ENCODE results near the gene HDAC8. TPM values are rescaled to one million over a fixed set of nuclear protein-coding genes. Genes with fewer than 3 reads are reported as not detected.

The HDAC8 gene
- total and polyA plus RNA-seq, 8 donors, result 8.5 to 21.6 (median 14.6) TPM

- intact Hi-C loops (cut with DNase I), result no loop called here
- no peak overlapping the region for H3K27ac ChIP-seq
- no peaks in the 10 kb centered on the region for H3K36me3 ChIP-seq
- FAIRE-seq, result no peak
- H3K9me3 ChIP-seq, result no peaks in the 10 kb centered on the region
- H3K27me3 ChIP-seq, result peaks cover 0 to 12% (median 0%) of the 10 kb centered on the region in 4 donors
- H3K4me3 ChIP-seq, result no peak overlapping the region
- 64 to 72% methylated on average over 5 of the region's 5 CpGs for WGBS, 2 donors
- no peak for ATAC-seq
- TF ChIP-seq CTCF (IDR thresholded peaks at IDR 0.05), result no peak
- H3K4me1 ChIP-seq, result no peaks in the 10 kb centered on the region
- DNase-seq, result no peak
Observed at GRCh38 chrX:72295745-72296144, 276.9 kb downstream of the HDAC8 start.

- Histone ChIP-seq H3K4me3 (no peak overlapping the region), H3K4me1 (no peaks in the 10 kb centered on the region), H3K9me3 (no peaks in the 10 kb centered on the region), H3K27ac (no peak overlapping the region), H3K36me3 (no peaks in the 10 kb centered on the region), H3K27me3 (peaks cover 0 to 12% (median 0%) of the 10 kb centered on the region in 4 donors)
- TF ChIP-seq CTCF (IDR thresholded peaks at IDR 0.05), result no peak
- intact Hi-C loops (cut with DNase I), result no loop called here
- ATAC-seq (no peak), FAIRE-seq (peak; percentile 91), DNase-seq (no peak)
- WGBS, 2 donors, result 34 to 37% methylated on average over 1 of the region's 1 CpG
Observed at GRCh38 chrX:72294497-72294896, 278.1 kb downstream of the HDAC8 start.

- Histone ChIP-seq H3K4me3 (no peak overlapping the region), H3K9me3 (no peaks in the 10 kb centered on the region), H3K36me3 (no peaks in the 10 kb centered on the region), H3K27ac (no peak overlapping the region), H3K27me3 (peaks cover 0 to 1% (median 0%) of the 10 kb centered on the region in 4 donors), H3K4me1 (no peaks in the 10 kb centered on the region)
- 95 to 96% methylated on average over 1 of the region's 1 CpG for WGBS, 2 donors
- no peak for ATAC-seq
- DNase-seq, result no peak
- no peak for FAIRE-seq
- intact Hi-C loops (cut with DNase I), result no loop called here
- TF ChIP-seq CTCF (IDR thresholded peaks at IDR 0.05), result no peak
Observed at GRCh38 chrX:72282302-72282701, 290.3 kb downstream of the HDAC8 start.

GRCh38 chrX:72280321-72280845 lies 292.3 kb downstream of the HDAC8 start:
- 57 to 59% methylated on average over 5 of the region's 5 CpGs for WGBS, 2 donors

More at GRCh38 chrX:72280321-72280845, 292.3 kb downstream of the HDAC8 start:
- H3K9me3 ChIP-seq, result no peaks in the 10 kb centered on the region
- H3K36me3 ChIP-seq, result peaks cover 0 to 4% (median 2%) of the 10 kb centered on the region in 3 donors
- intact Hi-C loops (cut with DNase I), result no loop called here
- TF ChIP-seq CTCF (IDR thresholded peaks at IDR 0.05), result no peak
- no peaks in the 10 kb centered on the region for H3K27me3 ChIP-seq
- ATAC-seq (no peak), FAIRE-seq (no peak), DNase-seq (no peak)
- H3K27ac ChIP-seq, result no peak overlapping the region
- H3K4me1 ChIP-seq, result peaks cover 2 to 6% (median 4%) of the 10 kb centered on the region in 3 donors
- no peak overlapping the region for H3K4me3 ChIP-seq

Other genes starting within 250 kb of the HDAC8 start
- 1 to 10 TPM; 4.5 to 7.4 (median 5.2) TPM for gene PHKA1, start 141.5 kb upstream of the HDAC8 start, total RNA-seq
- gene PHKA1, start 141.5 kb upstream of the HDAC8 start, polyA plus RNA-seq, result 1 to 10 TPM; 3.5 to 4.3 TPM
- gene DMRTC1B, start 204.0 kb upstream of the HDAC8 start, total RNA-seq, result 1 to 10 TPM in 4 of 6 donors, under 1 TPM in 2; 0.82 to 2.6 (median 1.3) TPM
- 1 to 10 TPM; 2.4 to 8.5 TPM for gene DMRTC1B, start 204.0 kb upstream of the HDAC8 start, polyA plus RNA-seq
- not detected for gene FAM236B, start 209.8 kb upstream of the HDAC8 start, total RNA-seq
- not detected for gene FAM236B, start 209.8 kb upstream of the HDAC8 start, polyA plus RNA-seq
- not detected for gene FAM236D, start 235.4 kb upstream of the HDAC8 start, total RNA-seq
- not detected for gene FAM236D, start 235.4 kb upstream of the HDAC8 start, polyA plus RNA-seq

Measured in pancreas (tissue), 10 donors.